ENCODE results near the gene LRRC27. TPM values are rescaled to one million over a fixed set of nuclear protein-coding genes. Genes with fewer than 3 reads are reported as not detected.

LRRC27 gene
- total RNA-seq, 1 experiment from 2014 or later: 4.1 TPM

DNA sequence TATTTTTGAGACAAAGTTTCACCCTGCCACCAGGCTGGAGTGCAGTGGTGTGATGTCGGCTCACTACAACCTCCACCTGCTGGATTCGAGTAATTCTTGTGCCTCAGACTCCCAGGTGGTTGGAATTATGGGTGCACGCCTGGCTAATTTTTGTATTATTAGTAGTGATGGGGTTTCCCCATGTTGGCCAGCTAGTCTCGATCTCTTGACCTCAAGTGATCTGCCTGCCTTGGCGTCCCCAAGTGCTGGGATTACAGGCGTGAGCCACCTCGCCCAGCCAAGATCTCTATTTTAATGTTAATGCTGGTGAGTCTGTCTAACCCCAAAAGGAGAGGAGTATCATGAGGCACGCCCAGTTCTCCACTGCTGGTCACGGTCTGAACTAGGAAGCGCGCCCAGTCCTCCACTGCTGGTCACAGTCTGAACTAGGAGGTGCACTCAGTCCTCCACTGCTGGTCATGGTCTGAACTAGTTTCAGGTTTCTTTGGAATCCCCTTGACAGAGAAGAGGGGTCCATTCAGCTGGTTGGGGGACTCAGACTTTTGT lies 5.6 kb upstream of the LRRC27 start:
- ChIA-PET RAD21 (ENCODE audit: low non-redundant PET in 1 of 2, low total read pairs in 2 of 2, uncharacterized antibody in 2 of 2, unreplicated experiment in 2 of 2) (no interaction called here), CTCF (no interaction called here), POLR2A (no interaction called here)
- no peaks in the 10 kb centered on the region for H3K27me3 ChIP-seq (ENCODE audit: insufficient read depth, low read length)
- H3K79me2 ChIP-seq (ENCODE audit: insufficient read depth, low read length): peaks cover 32% of the 10 kb centered on the region
- no peaks in the 10 kb centered on the region for H4K20me1 ChIP-seq (ENCODE audit: insufficient read depth)
- BruUV-seq (replicated peaks): no TSS peak
- H3K36me3 ChIP-seq (ENCODE audit: control insufficient read depth in 1 of 2, insufficient read depth in 2 of 2, low read length in 2 of 2): no peaks in the 10 kb centered on the region
- ATAC-seq: no peak
- no peaks in the 10 kb centered on the region for H3K9me3 ChIP-seq (ENCODE audit: control insufficient read depth in 1 of 2, insufficient read depth in 1 of 2, low read depth in 1 of 2, low read length in 2 of 2)
- no peak overlapping the region for H3K9ac ChIP-seq (ENCODE audit: low read length)
- no peak overlapping the region for H3K4me2 ChIP-seq (ENCODE audit: low read length)
- H3K9me2 ChIP-seq (ENCODE audit: insufficient read depth): no peaks in the 10 kb centered on the region
- H3K27ac ChIP-seq (ENCODE audit: low read depth, low read length): no peak overlapping the region
- H2AFZ ChIP-seq (ENCODE audit: low read depth, low read length, poor library complexity, severe bottlenecking): no peak overlapping the region
- no peak overlapping the region for H3K4me3 ChIP-seq (replicated peaks in 1 of 2; ENCODE audit: low read depth in 1 of 2, low read length in 2 of 2)
- no peak for DNase-seq (ENCODE audit: low read depth, low spot score)
- TF ChIP-seq ZNF274 (IDR thresholded peaks at IDR 0.05; ENCODE audit: low read depth, low read length): no peak
- TF ChIP-seq POLR2AphosphoS5 (IDR thresholded peaks at IDR 0.05; ENCODE audit: low read depth, low read length): no peak
- no peak for TF ChIP-seq TCF7L2 (IDR thresholded peaks at IDR 0.05; ENCODE audit: borderline replicate concordance, extremely low read depth, insufficient read depth, insufficient read length)
- no peak for TF ChIP-seq ZFX (IDR thresholded peaks at IDR 0.05)
- no peak for TF ChIP-seq EZH2 (IDR thresholded peaks at IDR 0.05)
- no peak for TF ChIP-seq JUND (IDR thresholded peaks at IDR 0.05)
- no peak for TF ChIP-seq SP1 (IDR thresholded peaks at IDR 0.05; ENCODE audit: low read depth)
- TF ChIP-seq EZH2phosphoT487 (IDR thresholded peaks at IDR 0.05; ENCODE audit: borderline replicate concordance): no peak
- TF ChIP-seq, protein P1, sequence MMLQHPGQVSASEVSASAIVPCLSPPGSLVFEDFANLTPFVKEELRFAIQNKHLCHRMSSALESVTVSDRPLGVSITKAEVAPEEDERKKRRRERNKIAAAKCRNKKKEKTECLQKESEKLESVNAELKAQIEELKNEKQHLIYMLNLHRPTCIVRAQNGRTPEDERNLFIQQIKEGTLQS (IDR thresholded peaks at IDR 0.05): no peak
- no peak for TF ChIP-seq SRF (IDR thresholded peaks at IDR 0.05; ENCODE audit: low read depth)
- no peak for TF ChIP-seq ZBTB33 (IDR thresholded peaks at IDR 0.05; ENCODE audit: extremely low read depth, insufficient replicate concordance, low read length)
- no peak for TF ChIP-seq MAX (IDR thresholded peaks at IDR 0.05)
- TF ChIP-seq EGR1 (IDR thresholded peaks at IDR 0.05; ENCODE audit: low read depth): no peak
- no peak for TF ChIP-seq POLR2A (IDR thresholded peaks at IDR 0.05; ENCODE audit: borderline replicate concordance, extremely low read depth, insufficient read depth, insufficient read length)
- TF ChIP-seq CTCF (IDR thresholded peaks at IDR 0.05 in 2 of 3, conservative IDR thresholded peaks at IDR 0.05 in 1 of 3; ENCODE audit: borderline replicate concordance in 1 of 3, insufficient read depth in 1 of 3, low read depth in 2 of 3, low read length in 2 of 3): no peak
- TF ChIP-seq, protein P2, sequence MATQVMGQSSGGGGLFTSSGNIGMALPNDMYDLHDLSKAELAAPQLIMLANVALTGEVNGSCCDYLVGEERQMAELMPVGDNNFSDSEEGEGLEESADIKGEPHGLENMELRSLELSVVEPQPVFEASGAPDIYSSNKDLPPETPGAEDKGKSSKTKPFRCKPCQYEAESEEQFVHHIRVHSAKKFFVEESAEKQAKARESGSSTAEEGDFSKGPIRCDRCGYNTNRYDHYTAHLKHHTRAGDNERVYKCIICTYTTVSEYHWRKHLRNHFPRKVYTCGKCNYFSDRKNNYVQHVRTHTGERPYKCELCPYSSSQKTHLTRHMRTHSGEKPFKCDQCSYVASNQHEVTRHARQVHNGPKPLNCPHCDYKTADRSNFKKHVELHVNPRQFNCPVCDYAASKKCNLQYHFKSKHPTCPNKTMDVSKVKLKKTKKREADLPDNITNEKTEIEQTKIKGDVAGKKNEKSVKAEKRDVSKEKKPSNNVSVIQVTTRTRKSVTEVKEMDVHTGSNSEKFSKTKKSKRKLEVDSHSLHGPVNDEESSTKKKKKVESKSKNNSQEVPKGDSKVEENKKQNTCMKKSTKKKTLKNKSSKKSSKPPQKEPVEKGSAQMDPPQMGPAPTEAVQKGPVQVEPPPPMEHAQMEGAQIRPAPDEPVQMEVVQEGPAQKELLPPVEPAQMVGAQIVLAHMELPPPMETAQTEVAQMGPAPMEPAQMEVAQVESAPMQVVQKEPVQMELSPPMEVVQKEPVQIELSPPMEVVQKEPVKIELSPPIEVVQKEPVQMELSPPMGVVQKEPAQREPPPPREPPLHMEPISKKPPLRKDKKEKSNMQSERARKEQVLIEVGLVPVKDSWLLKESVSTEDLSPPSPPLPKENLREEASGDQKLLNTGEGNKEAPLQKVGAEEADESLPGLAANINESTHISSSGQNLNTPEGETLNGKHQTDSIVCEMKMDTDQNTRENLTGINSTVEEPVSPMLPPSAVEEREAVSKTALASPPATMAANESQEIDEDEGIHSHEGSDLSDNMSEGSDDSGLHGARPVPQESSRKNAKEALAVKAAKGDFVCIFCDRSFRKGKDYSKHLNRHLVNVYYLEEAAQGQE (IDR thresholded peaks at IDR 0.05; ENCODE audit: low read depth): no peak
- TF ChIP-seq ELF1 (IDR thresholded peaks at IDR 0.05; ENCODE audit: borderline replicate concordance, low read depth): no peak
- TF ChIP-seq RAD21 (IDR thresholded peaks at IDR 0.05; ENCODE audit: low read depth): no peak
- TF ChIP-seq FOSL1 (IDR thresholded peaks at IDR 0.05; ENCODE audit: low read depth): no peak
- intact Hi-C loops (cut with micrococcal nuclease): no loop called here
- peaks cover 6 to 23% of the 10 kb centered on the region in 2 experiments; a peak in 1 of 4 replicates for H3K4me1 ChIP-seq (ENCODE audit: control insufficient read depth in 1 of 2, insufficient read depth in 2 of 2, low read length in 2 of 2)
